HepG2 (cell line): ENCODE results near the gene NVL. TPM values are rescaled to one million over a fixed set of nuclear protein-coding genes. Genes with fewer than 3 reads are reported as not detected.

Experiments
- ATAC-seq: fragments of 200-7000 bp; cut with Tn5 transposase; 3 replicates; pipeline ENCODE4 v1.9.1; 2020; ENCODE audit warnings: mild to moderate bottlenecking, moderate library complexity
- BruUV-seq: library from RNA; stranded (reverse); fragments of 400-500 nt; replicated peaks from 2 replicates; lab custom pipeline; 2021; lab: Mats Ljungman, UMichigan
- CTCF ChIA-PET: fragments of 300-600 bp; formaldehyde crosslinking; extraction: SDS; loops from one replicate; lab custom pipeline; 2021; ENCODE audit warnings: low total read pairs, inconsistent platforms, low intra/inter-chr PET ratio; lab: Yijun Ruan, JAX
- POLR2A ChIA-PET: fragments of 350-600 bp; sonication (Branson Sonifier 250); formaldehyde crosslinking; loops from one replicate; lab custom pipeline; 2020; ENCODE audit warnings: antibody characterized with exemption, inconsistent platforms; lab: Yijun Ruan, JAX
- DNase-seq: peaks from one replicate; pipeline ENCODE4 v3.0.0-alpha.2; 2015; ENCODE audit warnings: low spot score
- FAIRE-seq: peaks from 3 replicates; lab custom pipeline; 2011; peaks lifted over from hg19 to GRCh38; lab: Jason Lieb, UNC
- H2AFZ ChIP-seq: one replicate; pipeline ENCODE4 v1.6.1; 2011; ENCODE audit warnings: low read length, inconsistent platforms
- H3K27ac ChIP-seq: fragments of 300-600 bp; 3 replicates; pipeline ENCODE4 v1.8.0; 2011; ENCODE audit warnings: mixed run types, mild to moderate bottlenecking, mixed read lengths, low read length, inconsistent platforms; ENCODE audit not compliant: insufficient read depth; ENCODE audit errors: extremely low read length
- H3K27me3 ChIP-seq, 2 experiments: fragments of 200-600 bp in 1 of 2; 2 replicates in 1 of 2; 3 replicates in 1 of 2; pipeline versions ENCODE4 v1.6.0 to v1.8.0; 2011; ENCODE audit warnings: low read length in 2 of 2, mild to moderate bottlenecking in 2 of 2, moderate library complexity in 2 of 2, inconsistent platforms in 1 of 2; ENCODE audit not compliant: insufficient read depth in 2 of 2, control insufficient read depth in 1 of 2
- H3K36me3 ChIP-seq, 2 experiments: fragments of 200-600 bp in 1 of 2; replicated peaks in 1 of 2; 2 replicates in 1 of 2; 3 replicates in 1 of 2; pipeline versions ENCODE4 v1.5.1 to v1.8.0; 2011; ENCODE audit warnings: low read length in 2 of 2, inconsistent platforms in 1 of 2; ENCODE audit not compliant: insufficient read depth in 2 of 2, control insufficient read depth in 1 of 2
- H3K4me1 ChIP-seq: 2 replicates; pipeline ENCODE4 v1.5.1; 2012; ENCODE audit warnings: low read length, inconsistent platforms; ENCODE audit not compliant: insufficient read depth
- H3K4me2 ChIP-seq: 2 replicates; pipeline ENCODE4 v1.6.0; 2011; ENCODE audit warnings: low read depth, low read length, inconsistent platforms
- H3K4me3 ChIP-seq, 3 experiments: fragments of 200-600 bp in 1 of 3; sonication (generic), shearing (Covaris generic) in 1 of 3; replicated peaks in 1 of 3; 2 replicates each; pipeline ENCODE4 v1.5.1; 2011 to 2016; ENCODE audit warnings: low read length in 3 of 3, inconsistent platforms in 2 of 3, low read depth in 2 of 3, mild to moderate bottlenecking in 2 of 3, control low read depth in 1 of 3, mixed read lengths in 1 of 3; ENCODE audit not compliant: insufficient read depth in 1 of 3
- H3K79me2 ChIP-seq: one replicate; pipeline ENCODE4 v1.6.1; 2011; ENCODE audit warnings: low read length, inconsistent platforms; ENCODE audit not compliant: insufficient read depth
- H3K9ac ChIP-seq: 2 replicates; pipeline ENCODE4 v1.6.0; 2011; ENCODE audit warnings: mild to moderate bottlenecking, low read depth, low read length, inconsistent platforms; ENCODE audit not compliant: insufficient read depth
- H3K9me3 ChIP-seq: 2 replicates; pipeline ENCODE4 v1.5.1; 2012; ENCODE audit warnings: mild to moderate bottlenecking, low read length
- H4K20me1 ChIP-seq: 2 replicates; pipeline ENCODE4 v1.6.0; 2011; ENCODE audit warnings: inconsistent platforms, mild to moderate bottlenecking, low read length, moderate library complexity; ENCODE audit not compliant: insufficient read depth
- AHR ChIP-seq: IDR thresholded peaks from 2 replicates; pipeline ENCODE4 v1.6.1; 2018; ENCODE audit warnings: missing genetic modification reagents, missing compliant biosample characterization
- CCAR2 ChIP-seq: fragments of 200-400 bp; formaldehyde crosslinking; optimal IDR thresholded peaks from 2 replicates; pipeline ENCODE3; 2018; ENCODE audit warnings: low read depth, mild to moderate bottlenecking, low read length, moderate library complexity
- EHMT2 ChIP-seq: fragments of 200-600 bp; sonication (generic); IDR thresholded peaks from 2 replicates; pipeline ENCODE4 v1.7.0; 2017; ENCODE audit warnings: antibody characterized with exemption, low read depth, low read length, borderline replicate concordance
- HBP1 ChIP-seq: IDR thresholded peaks from 2 replicates; pipeline ENCODE4 v1.6.1; 2016; ENCODE audit warnings: low read depth, control low read depth
- NONO ChIP-seq, 2 experiments: fragments of 450-650 bp in 1 of 2; sonication (generic) in 1 of 2; formaldehyde crosslinking in 1 of 2; IDR thresholded peaks in 1 of 2; conservative IDR thresholded peaks in 1 of 2; 2 replicates each; pipeline versions ENCODE4 v1.6.1 to v1.8.0; 2017 to 2022; ENCODE audit warnings: mild to moderate bottlenecking in 1 of 2, missing genetic modification reagents in 1 of 2, moderate library complexity in 1 of 2
- SNAPC4 ChIP-seq: sonication (generic); formaldehyde crosslinking; IDR thresholded peaks from 2 replicates; pipeline ENCODE4 v1.4.0; 2020; ENCODE audit warnings: mild to moderate bottlenecking, missing genetic modification reagents
- ZNF318 ChIP-seq: sonication (generic); formaldehyde crosslinking; IDR thresholded peaks from 2 replicates; pipeline ENCODE4 v1.4.0; 2020; ENCODE audit warnings: mild to moderate bottlenecking, missing genetic modification reagents
- ZNF33B ChIP-seq: sonication (generic); formaldehyde crosslinking; IDR thresholded peaks from 2 replicates; pipeline ENCODE4 v1.5.1; 2020; ENCODE audit warnings: mild to moderate bottlenecking, missing genetic modification reagents
- ZNF580 ChIP-seq: IDR thresholded peaks from 2 replicates; pipeline ENCODE4 v1.6.1; 2016; ENCODE audit warnings: low read depth, borderline replicate concordance
- WGBS: methylation state at CpG from one replicate; pipeline ENCODE4 v1.1.6; 2017; ENCODE audit warnings: low lambda C conversion rate; 5-methylcytosine and 5-hydroxymethylcytosine counted together
- in situ Hi-C: cut with HindIII; loops from 2 replicates; pipeline ENCODE4 v1.10.0; 2017; ENCODE audit warnings: low pct_unique_long_range_greater_than_20kb; ENCODE audit not compliant: extremely low pct_ligation_motif_present
- intact Hi-C: fragments of 100-400 bp; cut with micrococcal nuclease; formaldehyde crosslinking; loops from one replicate; pipeline ENCODE4 v1.10.0; 2022; ENCODE audit not compliant: unreplicated experiment
- polyA plus RNA-seq, 8 experiments: library from polyadenylated mRNA; depleted of rRNA in 3 of 8; stranded (reverse) in 7 of 8; unstranded in 1 of 8; fragments of >200 nt; fragmentation: Illumina TruSeq in 4 of 8; extraction: Trizol in 4 of 8; gene quantifications; 2 replicates each; pipeline versions ENCODE4 v1.2.1 to v1.2.3, GENCODE V29; 2011 to 2016; ENCODE audit warnings: low read depth in 4 of 8, missing spikeins in 1 of 8, mixed read lengths in 1 of 8; ENCODE audit not compliant: insufficient read depth in 1 of 8
- total RNA-seq, 5 experiments: library from RNA; depleted of rRNA; stranded (reverse); fragments of >200 nt; fragmentation: Illumina TruSeq; extraction: Trizol; gene quantifications; 2 replicates each; pipeline ENCODE4 v1.2.3, GENCODE V29; 2016; ENCODE audit warnings: low read depth in 1 of 5

Gene NVL
- total and polyA plus RNA-seq, 2 of the 13 experiments (the other 11 are each of a cell fraction or from before 2014, with no cell fraction given) = 8.3 to 21.0 TPM

GRCh38 chr1:224321706-224322105 lies 8.3 kb downstream of the NVL start:
- CTCF ChIA-PET = no interaction called here
- peaks cover 0 to 12% of the 10 kb centered on the region in 2 experiments; a peak in 4 of 5 replicates for H3K36me3 ChIP-seq
- in situ Hi-C loops (no loop called here), intact Hi-C loops (loop anchor here (10.0 kb wide), 1 partner anchor 57 kb away; no protein-coding TSS in a partner anchor)
- H3K4me1 ChIP-seq = no peaks in the 10 kb centered on the region
- POLR2A ChIA-PET = no interaction called here
- WGBS = 100% methylated on average over 2 of the region's 2 CpGs
- FAIRE-seq (no peak), DNase-seq (no peak), ATAC-seq (no peak)
- H2AFZ ChIP-seq = no peak overlapping the region
- no peak overlapping the region for H3K27ac ChIP-seq
- no peak overlapping the region for H3K4me3 ChIP-seq
- no peaks in the 10 kb centered on the region for H3K9me3 ChIP-seq
- H3K9ac ChIP-seq = no peak overlapping the region
- no peaks in the 10 kb centered on the region for H3K27me3 ChIP-seq
- no peaks in the 10 kb centered on the region for H4K20me1 ChIP-seq
- no peak overlapping the region for H3K4me2 ChIP-seq
- no TSS peak for BruUV-seq
- H3K79me2 ChIP-seq = peaks cover 7% of the 10 kb centered on the region
- TF ChIP-seq NONO (IDR thresholded peaks at IDR 0.05) = no peak
- TF ChIP-seq NONO (CRISPR knock-in tag; conservative IDR thresholded peaks at IDR 0.05) = no peak
- no peak for TF ChIP-seq ZNF33B (CRISPR knock-in tag)
- no peak for TF ChIP-seq SNAPC4 (CRISPR knock-in tag)
- no peak for TF ChIP-seq ZNF580 (CRISPR knock-in tag)
- no peak for TF ChIP-seq AHR (CRISPR knock-in tag)
- no peak for TF ChIP-seq ZNF318 (CRISPR knock-in tag)
- TF ChIP-seq EHMT2 = no peak
- TF ChIP-seq HBP1 (CRISPR knock-in tag) = no peak
- TF ChIP-seq CCAR2 = no peak
